HG02763 (cell line): ENCODE data around the gene IL31RA.
"Not testable (repeated sequence)": the region's sequence is repeated elsewhere in the genome, so short reads cannot be mapped to it uniquely, and the experiment has no call there.

Experiments
- ATAC-seq: cut with Tn5 transposase; IDR thresholded peaks from one replicate; pipeline ENCODE4 v1.9.1; 2021; ENCODE audit warnings: mild to moderate bottlenecking, moderate library complexity; ENCODE audit not compliant: unreplicated experiment

IL31RA gene

DNA sequence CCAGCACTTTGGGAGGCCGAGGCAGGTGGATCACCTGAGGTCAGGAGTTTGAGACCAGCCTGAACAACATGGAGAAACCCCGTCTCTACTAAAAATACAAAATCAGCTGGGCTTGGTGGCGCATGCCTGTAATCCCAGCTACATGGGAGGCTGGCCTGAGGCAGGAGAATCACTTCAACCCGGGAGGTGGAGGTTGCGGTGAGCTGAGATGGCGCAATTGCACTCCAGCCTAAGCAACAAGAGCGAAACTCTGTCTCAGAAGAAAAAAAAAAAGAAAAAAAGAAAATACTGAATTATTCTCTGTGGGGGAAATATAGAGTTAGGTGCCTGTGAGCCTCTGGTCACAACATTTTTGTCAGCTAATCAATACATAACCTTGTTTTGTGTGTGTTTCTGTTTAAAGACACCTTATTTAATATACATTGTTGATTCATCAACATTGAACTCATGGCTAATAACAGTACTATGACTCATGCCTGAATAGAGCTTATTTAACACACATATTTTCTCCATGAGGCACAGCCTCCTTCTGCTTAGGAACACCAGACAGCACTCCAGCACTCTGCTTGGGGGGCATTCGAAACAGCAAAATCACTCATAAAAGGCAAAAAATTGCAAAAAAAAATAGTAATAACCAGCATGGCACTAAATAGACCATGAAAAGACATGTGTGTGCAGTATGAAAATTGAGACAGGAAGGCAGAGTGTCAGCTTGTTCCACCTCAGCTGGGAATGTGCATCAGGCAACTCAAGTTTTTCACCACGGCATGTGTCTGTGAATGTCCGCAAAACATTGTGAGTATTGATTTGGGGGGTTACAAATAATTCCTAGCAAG, at the start of gene IL31RA:
IL31RA (plus strand) TSS at position 519 of the 836 bp plus-strand sequence; CDS start at position 733, 214 bp downstream.
- no peak for ATAC-seq

DNA sequence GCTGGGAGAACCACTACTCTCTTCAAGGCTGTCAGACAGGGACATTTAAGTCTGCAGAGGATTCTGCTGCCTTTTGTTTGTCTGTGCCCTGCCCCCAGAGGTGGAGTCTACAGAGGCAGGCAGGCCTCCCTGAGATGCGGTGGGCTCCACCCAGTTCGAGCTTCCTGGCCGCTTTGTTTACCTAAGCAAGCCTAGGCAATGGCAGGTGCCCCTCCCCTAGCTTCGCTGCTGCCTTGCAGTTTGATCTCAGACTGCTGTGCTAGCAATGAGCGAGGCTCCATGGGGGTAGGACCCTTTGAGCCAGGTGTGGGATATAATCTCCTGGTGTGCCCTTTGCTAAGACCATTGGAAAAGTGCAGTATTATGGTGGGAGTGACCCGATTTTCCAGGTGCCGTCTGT, 42.3 kb upstream of the IL31RA start:
- not testable (repeated sequence) for ATAC-seq

DNA sequence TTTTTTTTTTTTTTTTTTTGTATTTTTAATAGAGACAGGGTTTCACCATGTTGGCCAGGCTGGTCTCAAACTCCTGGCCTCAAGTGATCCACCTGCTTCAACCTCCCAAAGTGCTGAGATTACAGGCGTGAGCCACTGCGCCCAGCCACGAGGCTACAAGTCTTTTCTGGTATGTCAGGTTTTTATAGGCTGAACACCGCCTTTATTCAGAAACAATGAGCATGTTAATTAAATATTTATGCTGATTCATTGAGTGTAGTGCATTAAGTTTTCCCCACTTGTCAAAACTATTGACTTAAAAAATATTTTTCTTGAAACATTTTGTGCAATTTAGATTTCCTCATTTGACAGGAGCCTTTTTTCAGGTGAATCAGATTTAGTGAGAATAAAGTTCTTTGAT, 35.2 kb upstream of the IL31RA start:
- not testable (repeated sequence) for ATAC-seq

DNA sequence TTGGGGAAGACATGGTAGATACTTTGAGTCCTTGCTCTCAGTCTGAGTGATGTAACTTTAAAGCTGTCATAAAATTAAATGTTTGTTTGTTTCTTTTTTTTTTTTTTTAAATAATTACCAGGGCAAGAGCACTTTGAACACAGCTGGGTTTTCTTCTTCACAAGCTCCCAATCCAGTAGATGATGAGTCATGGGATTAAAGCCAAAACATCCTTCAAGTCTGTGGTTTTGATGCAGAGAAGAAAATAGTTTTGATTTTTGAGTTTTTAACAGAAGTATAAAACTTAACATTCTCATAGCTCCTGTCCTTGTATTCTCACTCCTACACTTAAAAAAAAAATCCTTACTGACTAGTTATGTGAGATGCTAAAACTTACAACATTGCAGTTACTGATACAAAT, 34.8 kb upstream of the IL31RA start:
- ATAC-seq, result no peak

DNA sequence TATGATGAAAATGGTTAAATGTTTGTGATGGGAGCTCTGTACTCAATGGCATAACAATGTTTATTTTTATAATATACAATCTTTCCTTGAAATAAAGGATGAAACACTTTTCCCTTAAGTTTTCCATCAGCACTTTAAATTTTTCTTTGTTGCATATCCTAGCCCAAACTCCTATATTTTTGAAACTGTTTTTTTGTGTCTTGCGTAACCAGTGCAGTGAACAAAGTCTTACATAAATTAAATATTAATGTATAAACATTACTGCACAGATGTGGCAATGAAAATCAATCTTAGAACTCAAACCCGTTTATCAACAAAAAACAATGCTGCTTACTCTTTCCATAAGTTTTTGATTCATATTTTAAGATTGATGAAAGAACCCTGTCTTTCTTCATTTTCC, 34.1 kb upstream of the IL31RA start:
- no peak for ATAC-seq

DNA sequence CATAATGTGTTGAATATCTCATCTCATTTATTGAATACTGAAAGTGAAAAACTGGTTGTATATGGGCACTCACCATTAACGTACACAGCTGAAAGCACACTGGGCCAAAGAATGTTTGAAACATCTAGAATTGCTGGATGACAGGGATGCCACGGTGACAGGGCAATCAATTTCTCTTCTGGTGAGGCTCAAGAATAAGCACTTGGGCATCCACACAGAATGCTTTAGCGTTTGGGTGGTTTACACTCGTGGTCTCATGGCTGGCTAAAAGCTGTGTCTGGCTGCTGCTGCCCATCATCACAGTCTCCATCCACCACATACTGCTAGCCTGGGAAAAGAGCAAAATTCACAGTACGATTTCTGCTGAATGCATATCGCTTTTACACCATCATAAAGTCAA, 30.7 kb upstream of the IL31RA start:
- ATAC-seq, result no peak

DNA sequence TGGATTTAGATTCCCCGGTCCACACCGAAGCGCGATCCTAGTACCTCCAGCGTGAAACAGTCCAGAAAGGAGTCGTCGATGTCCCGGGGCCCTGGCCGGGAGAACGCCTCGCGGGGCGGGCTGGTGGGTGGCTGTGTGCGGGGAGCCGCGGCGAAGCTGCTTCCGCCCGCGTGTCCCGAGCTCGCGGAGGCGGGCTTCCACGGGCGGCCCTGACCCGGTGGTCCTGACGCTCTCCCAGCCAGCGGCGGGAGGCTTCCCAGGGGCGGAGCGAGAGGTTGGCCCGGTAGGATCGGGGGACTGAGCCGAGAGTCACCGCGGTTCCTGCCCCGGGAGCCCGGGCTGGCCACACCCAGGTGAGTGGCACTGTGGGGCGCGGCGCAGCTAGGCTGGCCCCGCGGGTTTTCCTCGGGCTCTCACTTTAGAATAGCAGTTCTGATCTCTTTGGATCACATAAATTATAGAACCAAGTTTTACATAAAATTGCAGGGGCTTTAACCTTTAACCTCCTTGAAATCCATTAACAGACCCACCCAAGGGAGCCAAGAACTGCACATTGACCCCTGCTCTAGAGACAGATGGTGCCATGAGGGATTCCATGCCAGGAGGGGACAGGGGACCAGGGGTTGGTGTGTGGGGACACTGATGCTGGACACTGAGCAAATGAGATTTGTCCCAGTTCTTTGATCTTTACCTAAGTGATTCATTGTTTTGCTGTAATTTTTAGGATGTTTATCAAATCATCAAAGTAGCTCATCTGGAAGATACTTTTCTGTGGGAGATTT, 29.2 kb upstream of the IL31RA start:
- no peak for ATAC-seq

DNA sequence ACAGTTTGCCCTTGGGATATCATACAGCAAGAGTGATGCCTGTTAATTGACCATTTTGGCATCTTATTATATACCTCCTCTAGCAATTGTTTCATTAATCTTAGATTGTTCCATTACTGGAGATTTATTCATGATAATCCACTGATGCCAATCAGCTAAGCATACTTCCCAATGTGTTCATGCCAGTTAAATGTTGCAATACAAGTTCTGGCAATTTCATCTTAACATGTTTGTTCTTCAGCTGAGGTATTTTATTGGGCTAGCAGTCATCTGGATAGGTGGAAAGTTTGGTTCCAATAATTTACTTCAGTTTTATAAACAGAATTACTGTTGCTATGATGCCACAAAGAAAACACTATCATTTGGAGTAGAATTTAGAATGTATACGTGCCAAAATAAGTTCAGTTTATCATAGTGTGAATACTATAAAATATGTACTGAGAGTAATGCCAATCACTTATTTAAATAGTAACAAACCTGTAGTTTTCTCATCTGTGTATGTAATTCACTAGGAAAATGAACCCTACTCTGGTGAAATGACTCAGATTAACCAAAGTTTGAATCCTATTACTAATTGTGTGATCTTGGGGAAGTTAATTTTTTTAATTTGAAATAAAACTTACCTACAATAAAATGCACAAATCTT, 27.9 kb upstream of the IL31RA start:
- no peak for ATAC-seq

DNA sequence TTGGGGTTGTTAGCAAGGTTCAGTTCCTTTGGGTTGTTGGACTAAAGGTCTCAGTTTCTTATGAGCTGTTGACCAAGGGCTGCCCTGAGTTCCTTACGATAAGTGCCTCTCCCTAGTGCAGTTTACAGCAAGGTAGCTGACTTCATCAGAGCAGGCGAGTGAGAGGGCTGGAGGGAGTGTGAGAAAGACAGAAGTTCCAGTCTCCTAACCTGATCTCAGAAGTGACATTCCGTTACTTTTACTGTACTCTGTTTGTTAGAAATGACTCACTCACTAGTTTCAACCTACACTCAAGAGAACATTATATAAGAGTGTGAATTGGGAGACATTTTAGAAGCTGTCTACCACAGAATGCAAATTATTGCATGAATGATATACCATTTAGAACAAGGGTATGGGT, 21.2 kb upstream of the IL31RA start:
- ATAC-seq, result no peak

DNA sequence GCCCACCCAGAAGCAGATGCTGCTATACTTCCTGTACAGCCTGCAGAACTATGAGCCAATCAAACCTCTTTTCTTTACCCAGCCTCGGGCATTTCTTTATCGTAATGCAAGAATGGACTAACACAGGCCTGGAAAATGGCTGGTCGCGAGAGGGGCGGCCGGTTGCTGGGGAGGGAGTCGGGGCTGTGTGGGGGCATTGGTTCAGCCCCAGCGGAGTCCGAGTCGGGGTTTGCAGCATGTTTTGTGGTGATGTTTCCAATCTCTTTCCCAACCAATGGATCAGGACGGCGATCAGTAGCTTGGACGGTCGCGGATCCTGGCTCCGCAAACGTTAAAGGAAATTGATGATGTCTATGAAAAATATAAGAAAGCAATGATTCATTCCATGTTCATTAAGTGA, 18.7 kb upstream of the IL31RA start:
- ATAC-seq, result no peak

DNA sequence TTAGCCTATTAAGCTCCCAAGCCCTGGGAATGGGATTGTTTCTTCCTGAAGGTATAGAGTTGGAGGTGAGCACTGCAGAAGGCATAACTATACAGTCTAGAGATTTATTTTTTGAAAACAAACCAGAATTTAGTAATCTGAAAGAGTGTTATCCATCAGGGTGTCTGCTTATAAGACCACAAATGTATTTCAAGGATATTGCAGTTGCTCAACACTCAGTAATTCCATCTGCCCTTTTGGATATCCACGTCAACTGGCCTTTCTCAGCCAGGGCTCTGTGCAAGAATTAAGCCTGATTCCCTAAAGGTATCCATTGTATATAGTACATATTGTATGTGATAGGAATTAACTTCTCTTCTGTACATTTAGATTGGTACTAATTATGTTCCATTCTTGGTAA, 15.0 kb upstream of the IL31RA start:
- ATAC-seq, result no peak

DNA sequence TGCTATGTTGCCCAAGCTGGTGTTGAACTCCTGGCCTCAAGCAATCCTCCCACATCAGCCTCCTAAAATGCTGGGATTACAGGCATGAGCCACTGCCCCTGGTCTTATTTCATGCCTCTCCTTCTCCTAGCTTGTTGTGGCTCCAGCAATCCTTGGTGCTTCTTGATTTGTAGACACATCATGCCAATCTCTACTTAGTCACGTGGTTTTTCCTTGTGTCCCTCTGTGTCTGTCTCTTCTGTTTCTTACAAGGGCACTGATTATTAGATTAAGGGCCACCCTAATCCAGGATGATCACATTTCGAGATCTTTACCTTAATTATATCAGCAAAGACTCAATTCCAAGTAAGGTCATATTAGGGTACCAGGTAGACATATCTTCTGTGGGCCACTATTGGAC, 9.2 kb upstream of the IL31RA start:
- ATAC-seq, result no peak

DNA sequence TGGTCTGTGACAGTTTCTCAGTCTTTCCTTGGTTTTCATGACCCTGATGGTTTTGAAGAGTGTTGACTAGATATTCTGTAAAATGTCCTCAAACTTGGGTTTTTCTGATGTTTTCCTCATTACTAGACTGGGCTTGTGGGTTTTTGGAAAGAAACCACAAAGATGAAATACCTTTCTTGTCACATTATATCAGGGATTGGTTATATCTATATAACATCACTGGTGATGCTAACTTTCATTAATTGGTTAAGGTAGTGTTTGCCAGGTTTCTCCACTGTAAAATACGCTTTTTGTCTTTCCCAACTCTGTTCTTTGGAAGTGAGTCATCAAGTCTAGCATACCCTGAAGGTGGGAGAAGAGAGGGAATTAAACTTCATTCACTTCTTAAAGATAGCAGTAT, 3.3 kb upstream of the IL31RA start:
- ATAC-seq, result no peak

DNA sequence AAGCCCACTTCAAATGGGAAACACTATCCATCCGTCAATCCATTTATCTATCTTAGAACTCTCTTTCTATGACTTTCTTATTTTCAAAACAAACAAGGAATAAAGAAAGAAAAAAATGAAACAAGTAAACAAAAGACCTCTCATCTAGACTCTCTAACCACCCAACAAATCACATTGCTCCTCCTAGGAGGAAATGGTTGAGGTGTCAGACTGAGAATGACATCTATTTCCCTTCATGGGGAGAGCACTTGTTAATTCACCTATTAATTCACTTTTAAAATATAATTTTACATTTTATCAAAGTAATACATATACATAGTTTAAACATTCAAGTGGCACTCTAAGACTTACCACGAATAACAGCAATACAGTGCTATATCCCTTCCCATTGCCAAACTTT, 2.4 kb upstream of the IL31RA start:
- ATAC-seq, result no peak

DNA sequence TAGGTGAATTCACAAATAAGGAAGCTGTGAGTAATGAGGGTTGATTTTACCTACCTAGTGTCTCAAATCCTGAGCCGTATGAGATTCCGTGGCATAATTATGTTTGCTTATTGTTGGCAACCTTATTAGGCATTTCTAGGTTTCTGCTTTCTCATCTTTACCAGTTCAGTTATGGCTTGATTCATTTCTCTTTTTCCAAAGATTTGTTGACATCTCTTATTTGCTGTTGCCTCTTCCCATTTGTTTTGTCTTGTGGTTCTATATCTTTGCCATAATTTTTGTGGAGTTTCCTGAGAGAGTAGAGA, 470 bp downstream of the IL31RA start:
- no peak for ATAC-seq

DNA sequence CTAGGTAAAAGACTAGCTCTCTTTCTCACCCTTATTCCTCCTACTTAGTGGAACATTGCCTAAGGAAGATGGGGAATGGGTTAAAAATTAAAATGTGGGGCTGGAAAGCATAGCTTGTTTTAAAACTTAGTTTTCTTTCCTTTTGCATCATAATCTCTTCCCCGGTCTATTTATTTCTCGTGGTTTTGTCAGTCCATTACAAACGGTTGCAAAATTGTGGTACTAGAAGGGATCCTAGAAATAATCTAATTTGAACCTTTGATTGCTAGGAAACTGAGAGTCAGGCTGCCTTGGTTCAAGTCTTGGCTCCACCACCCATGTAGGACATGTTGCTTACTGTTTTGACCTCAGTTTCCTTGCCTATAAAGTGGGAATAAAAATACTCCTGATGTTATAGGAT, 1.3 kb downstream of the IL31RA start:
- ATAC-seq, result no peak

DNA sequence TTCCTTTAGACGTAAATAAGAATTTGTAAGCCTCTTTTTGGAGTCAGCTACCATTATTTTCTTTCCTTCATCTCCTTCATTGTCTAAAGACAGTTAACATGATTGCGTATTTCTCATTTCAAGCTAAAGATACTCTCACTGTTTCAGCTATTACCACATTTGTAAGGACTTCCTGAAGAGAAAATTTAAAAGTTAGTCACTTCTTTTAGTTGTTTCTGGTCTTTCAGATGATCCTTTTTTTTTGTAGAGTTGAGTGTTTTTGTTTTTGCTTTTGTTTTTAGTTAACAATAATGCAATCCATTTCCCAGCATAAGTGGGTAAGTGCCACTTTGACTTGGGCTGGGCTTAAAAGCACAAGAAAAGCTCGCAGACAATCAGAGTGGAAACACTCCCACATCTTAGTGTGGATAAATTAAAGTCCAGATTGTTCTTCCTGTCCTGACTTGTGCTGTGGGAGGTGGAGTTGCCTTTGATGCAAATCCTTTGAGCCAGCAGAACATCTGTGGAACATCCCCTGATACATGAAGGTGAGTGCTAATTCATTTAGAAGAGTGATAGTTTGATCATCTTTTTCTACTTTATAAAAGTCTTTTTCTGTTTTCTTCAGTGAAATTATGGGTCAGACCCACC, 2.0 kb downstream of the IL31RA start:
- no peak for ATAC-seq

DNA sequence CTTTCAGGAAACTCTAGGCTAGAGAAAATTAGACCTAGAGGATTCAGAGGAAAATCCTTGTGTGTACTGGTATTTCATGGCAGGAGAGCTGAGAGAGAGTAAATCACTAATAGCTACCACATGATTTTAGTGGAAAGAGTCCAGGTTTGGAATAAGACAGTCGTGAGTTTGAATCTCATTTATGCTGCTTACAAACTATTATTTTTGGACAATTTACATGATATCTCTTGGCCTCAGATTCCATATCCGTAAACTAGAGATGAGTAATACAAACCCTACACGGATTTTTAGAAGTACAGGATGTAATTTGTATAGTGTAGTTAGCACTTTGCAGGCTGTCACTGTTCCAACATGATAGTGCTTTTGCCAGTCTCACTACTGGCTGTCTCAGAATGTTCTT, 2.7 kb downstream of the IL31RA start:
- ATAC-seq, result no peak

DNA sequence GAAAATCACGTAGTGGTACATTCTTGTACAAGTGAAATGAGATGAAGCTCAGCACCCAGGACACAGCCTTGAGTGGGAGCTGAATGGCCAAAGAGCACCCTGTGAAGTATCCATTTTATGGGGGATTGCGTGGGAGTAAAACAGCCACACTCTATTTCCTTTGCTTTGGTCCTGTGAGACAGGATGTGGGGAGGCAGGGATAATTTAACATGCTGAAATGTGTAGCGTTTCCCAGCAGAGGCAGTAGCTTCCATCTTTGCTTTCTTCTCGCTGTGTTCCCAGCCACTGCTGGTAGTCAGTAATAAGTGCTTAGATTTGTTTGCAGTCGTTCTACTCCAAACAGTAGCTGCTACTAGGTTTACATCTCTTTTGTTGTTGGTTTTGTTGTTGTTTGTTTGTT, 4.4 kb downstream of the IL31RA start:
- ATAC-seq, result no peak

DNA sequence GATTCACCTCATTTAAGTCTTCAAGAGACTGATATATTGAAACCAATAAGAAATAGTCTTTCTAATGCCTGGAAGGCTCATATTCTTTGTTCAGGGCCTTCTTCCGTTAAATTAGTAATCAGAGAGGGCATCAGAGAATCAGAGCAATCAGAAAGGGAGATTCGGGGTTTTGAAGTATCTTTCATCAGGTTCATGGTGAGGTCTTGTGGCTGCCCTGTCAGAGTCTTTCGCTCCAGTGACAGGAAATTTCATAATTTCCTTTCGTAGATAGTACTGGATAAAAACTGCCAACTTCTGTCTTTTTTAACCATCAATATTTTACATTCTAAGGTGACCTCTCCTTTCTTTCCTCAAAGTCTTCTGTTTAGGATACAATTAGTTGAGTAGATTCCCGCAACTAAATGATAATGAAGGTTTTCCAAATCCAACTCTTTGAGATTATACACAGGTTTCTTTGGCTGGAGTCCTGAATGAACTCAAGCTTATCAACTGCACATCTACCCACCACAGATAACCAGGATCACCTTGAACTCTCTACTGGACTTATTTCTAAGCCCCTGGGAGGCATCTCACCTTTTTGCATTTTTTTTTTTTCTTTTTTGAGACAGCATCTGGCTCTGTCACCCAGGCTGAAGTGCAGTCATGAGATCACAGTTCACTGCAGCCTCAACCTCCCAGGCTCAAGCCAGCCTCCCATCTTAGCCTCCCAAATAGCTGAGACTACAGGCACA, 5.5 kb downstream of the IL31RA start:
- no peak for ATAC-seq

DNA sequence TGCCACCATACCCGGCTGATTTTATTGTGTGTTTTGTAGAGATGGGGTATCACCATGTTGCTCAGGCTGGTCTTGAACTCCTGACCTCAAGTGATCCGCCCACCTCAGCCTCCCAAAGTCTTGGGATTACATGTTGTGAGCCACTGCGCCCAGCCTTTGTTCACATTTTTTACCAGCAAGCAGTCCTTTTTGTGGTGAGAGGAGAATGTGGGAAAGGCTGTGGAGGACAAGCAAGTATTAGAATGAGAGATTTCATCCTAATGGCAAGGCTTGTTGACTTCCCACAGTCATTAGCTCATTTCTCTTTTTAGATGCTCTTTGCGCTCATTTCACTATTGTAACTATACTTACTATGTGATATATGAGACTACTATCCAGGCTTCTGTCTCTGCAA, 6.1 kb downstream of the IL31RA start:
- no peak for ATAC-seq
